Panc1 (cell line): Measurements from ENCODE around the gene FBXL2. TPM values are rescaled to one million over a fixed set of nuclear protein-coding genes. Genes with fewer than 3 reads are reported as not detected.

Source experiments
- ATAC-seq: fragments of 200-7000 bp; cut with Tn5 transposase; 2 replicates; pipeline ENCODE4 v1.9.1; 2020; ENCODE audit warnings: mild to moderate bottlenecking, moderate library complexity
- BruUV-seq: library from RNA; stranded (reverse); fragments of 400-500 nt; replicated peaks from 2 replicates; lab custom pipeline; 2021; lab: Mats Ljungman, UMichigan
- CTCF ChIA-PET: fragments of 300-600 bp; sonication (Branson Sonifier 250); formaldehyde crosslinking; loops from one replicate; lab custom pipeline; 2022; ENCODE audit warnings: antibody characterized with exemption; lab: Charles Lee
- POLR2A ChIA-PET: fragments of 300-600 bp; sonication (Branson Sonifier 250); formaldehyde crosslinking; loops from one replicate; lab custom pipeline; 2022; ENCODE audit warnings: antibody characterized with exemption; lab: Charles Lee
- DNase-seq: peaks from one replicate; pipeline ENCODE4 v3.0.0-alpha.2; 2010; ENCODE audit warnings: low read depth, low spot score
- H3K27ac ChIP-seq: 2 replicates; pipeline ENCODE4 v1.5.1; 2011; ENCODE audit warnings: mild to moderate bottlenecking, low read length, inconsistent platforms
- H3K27me3 ChIP-seq: fragments of 200-500 bp; sonication (Bioruptor generic); 2 replicates; pipeline ENCODE4 v1.6.0; 2014; ENCODE audit warnings: low read length, inconsistent platforms; ENCODE audit not compliant: control insufficient read depth, insufficient read depth
- H3K36me3 ChIP-seq: fragments of 200-500 bp; sonication (Bioruptor generic); 2 replicates; pipeline ENCODE4 v1.5.1; 2014; ENCODE audit warnings: inconsistent platforms, mild to moderate bottlenecking, low read length, moderate library complexity; ENCODE audit not compliant: control insufficient read depth, insufficient read depth
- H3K4me1 ChIP-seq: 2 replicates; pipeline ENCODE4 v1.5.1; 2011; ENCODE audit warnings: inconsistent platforms, mild to moderate bottlenecking, low read length, moderate library complexity; ENCODE audit not compliant: control insufficient read depth, insufficient read depth
- H3K4me3 ChIP-seq, 2 experiments: 2 replicates each; pipeline ENCODE4 v1.5.1; 2011 to 2012; ENCODE audit warnings: low read depth in 2 of 2, low read length in 2 of 2, mild to moderate bottlenecking in 2 of 2, inconsistent platforms in 1 of 2, moderate library complexity in 1 of 2
- H3K9me3 ChIP-seq: fragments of 200-500 bp; sonication (Bioruptor generic); 2 replicates; pipeline ENCODE4 v1.5.1; 2014; ENCODE audit warnings: low read depth, mild to moderate bottlenecking, inconsistent platforms, low read length, moderate library complexity; ENCODE audit not compliant: control insufficient read depth, insufficient read depth
- POLR2AphosphoS5 ChIP-seq: IDR thresholded peaks from 2 replicates; pipeline ENCODE4 v1.6.1; 2012; ENCODE audit warnings: mild to moderate bottlenecking, low read depth, low read length, moderate library complexity
- SIN3A ChIP-seq: IDR thresholded peaks from 2 replicates; pipeline ENCODE4 v1.6.1; 2012; ENCODE audit warnings: low read depth, mild to moderate bottlenecking, low read length, moderate library complexity, borderline replicate concordance; ENCODE audit not compliant: insufficient read depth
- TCF7L2 ChIP-seq: IDR thresholded peaks from 2 replicates; pipeline ENCODE4 v1.6.1; 2011; ENCODE audit warnings: mild to moderate bottlenecking, low read depth, low read length, inconsistent platforms
- in situ Hi-C: cut with HindIII; loops from 2 replicates; pipeline ENCODE4 v1.10.0; 2016; ENCODE audit warnings: low sequenced_read_pairs, low pct_unique_long_range_greater_than_20kb
- intact Hi-C: fragments of 100-400 bp; cut with micrococcal nuclease; formaldehyde crosslinking; loops from one replicate; pipeline ENCODE4 v1.10.0; 2022; ENCODE audit not compliant: unreplicated experiment
- total RNA-seq: library from RNA; stranded (reverse); gene quantifications from one replicate; pipeline ENCODE4 v1.2.1, GENCODE V29; 2021; ENCODE audit not compliant: unreplicated experiment
- TF ChIP-seq, protein P1 (sequence below), 2 experiments: IDR thresholded peaks; 2 replicates each; pipeline ENCODE4 v1.6.1; 2011 to 2012; ENCODE audit warnings: low read depth in 2 of 2, control low read depth in 1 of 2, low read length in 1 of 2, mild to moderate bottlenecking in 1 of 2, moderate library complexity in 1 of 2; ENCODE audit not compliant: insufficient read depth in 1 of 2
- TF ChIP-seq, protein P2 (sequence below): fragments of 450-650 bp; IDR thresholded peaks from 2 replicates; pipeline ENCODE4 v1.5.1; 2017; ENCODE audit warnings: mild to moderate bottlenecking

FBXL2 gene
- total RNA-seq, 1 experiment from 2014 or later: 12.3 TPM

DNA sequence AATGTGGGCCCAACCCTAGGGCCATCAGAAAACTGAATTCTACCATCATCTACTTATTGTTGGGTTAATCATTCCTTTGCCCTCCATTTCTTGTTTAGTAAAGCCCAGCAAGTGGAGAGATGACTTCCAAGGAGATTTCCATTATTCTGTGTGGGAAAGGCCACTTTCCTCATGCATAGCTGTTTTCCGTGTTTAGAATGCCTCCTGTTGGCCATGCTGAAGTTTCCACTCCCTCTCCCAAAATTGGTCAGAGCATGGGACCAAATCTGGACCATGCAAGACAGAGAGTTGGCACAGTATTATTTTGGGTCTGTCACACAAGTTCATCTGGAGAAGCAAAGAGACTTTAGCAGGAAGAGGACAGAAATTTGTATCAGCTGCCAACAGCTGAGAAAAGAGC lies 43.4 kb upstream of the FBXL2 start:
- DNase-seq: no peak
- TF ChIP-seq, protein P1, sequence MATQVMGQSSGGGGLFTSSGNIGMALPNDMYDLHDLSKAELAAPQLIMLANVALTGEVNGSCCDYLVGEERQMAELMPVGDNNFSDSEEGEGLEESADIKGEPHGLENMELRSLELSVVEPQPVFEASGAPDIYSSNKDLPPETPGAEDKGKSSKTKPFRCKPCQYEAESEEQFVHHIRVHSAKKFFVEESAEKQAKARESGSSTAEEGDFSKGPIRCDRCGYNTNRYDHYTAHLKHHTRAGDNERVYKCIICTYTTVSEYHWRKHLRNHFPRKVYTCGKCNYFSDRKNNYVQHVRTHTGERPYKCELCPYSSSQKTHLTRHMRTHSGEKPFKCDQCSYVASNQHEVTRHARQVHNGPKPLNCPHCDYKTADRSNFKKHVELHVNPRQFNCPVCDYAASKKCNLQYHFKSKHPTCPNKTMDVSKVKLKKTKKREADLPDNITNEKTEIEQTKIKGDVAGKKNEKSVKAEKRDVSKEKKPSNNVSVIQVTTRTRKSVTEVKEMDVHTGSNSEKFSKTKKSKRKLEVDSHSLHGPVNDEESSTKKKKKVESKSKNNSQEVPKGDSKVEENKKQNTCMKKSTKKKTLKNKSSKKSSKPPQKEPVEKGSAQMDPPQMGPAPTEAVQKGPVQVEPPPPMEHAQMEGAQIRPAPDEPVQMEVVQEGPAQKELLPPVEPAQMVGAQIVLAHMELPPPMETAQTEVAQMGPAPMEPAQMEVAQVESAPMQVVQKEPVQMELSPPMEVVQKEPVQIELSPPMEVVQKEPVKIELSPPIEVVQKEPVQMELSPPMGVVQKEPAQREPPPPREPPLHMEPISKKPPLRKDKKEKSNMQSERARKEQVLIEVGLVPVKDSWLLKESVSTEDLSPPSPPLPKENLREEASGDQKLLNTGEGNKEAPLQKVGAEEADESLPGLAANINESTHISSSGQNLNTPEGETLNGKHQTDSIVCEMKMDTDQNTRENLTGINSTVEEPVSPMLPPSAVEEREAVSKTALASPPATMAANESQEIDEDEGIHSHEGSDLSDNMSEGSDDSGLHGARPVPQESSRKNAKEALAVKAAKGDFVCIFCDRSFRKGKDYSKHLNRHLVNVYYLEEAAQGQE (IDR thresholded peaks at IDR 0.05; ENCODE audit: insufficient read depth in 1 of 2, low read depth in 2 of 2, low read length in 1 of 2): no peak
- TF ChIP-seq TCF7L2: no peak
- TF ChIP-seq POLR2AphosphoS5: no peak
- TF ChIP-seq, protein P2, sequence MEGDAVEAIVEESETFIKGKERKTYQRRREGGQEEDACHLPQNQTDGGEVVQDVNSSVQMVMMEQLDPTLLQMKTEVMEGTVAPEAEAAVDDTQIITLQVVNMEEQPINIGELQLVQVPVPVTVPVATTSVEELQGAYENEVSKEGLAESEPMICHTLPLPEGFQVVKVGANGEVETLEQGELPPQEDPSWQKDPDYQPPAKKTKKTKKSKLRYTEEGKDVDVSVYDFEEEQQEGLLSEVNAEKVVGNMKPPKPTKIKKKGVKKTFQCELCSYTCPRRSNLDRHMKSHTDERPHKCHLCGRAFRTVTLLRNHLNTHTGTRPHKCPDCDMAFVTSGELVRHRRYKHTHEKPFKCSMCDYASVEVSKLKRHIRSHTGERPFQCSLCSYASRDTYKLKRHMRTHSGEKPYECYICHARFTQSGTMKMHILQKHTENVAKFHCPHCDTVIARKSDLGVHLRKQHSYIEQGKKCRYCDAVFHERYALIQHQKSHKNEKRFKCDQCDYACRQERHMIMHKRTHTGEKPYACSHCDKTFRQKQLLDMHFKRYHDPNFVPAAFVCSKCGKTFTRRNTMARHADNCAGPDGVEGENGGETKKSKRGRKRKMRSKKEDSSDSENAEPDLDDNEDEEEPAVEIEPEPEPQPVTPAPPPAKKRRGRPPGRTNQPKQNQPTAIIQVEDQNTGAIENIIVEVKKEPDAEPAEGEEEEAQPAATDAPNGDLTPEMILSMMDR: 0 out of 2 replicates have a peak, but pooled peaks have one; percentile 9
- no peak for TF ChIP-seq SIN3A
- Histone ChIP-seq H3K27ac (no peak overlapping the region), H3K27me3 (no peaks in the 10 kb centered on the region), H3K4me3 (no peak overlapping the region), H3K36me3 (no peaks in the 10 kb centered on the region; the same call in 1 of the 2 replicates), H3K9me3 (no peaks in the 10 kb centered on the region), H3K4me1 (no peaks in the 10 kb centered on the region; the same call in 1 of the 2 replicates)
- ATAC-seq: no peak
- no TSS peak for BruUV-seq
- intact Hi-C loops: no loop called here
- ChIA-PET POLR2A (no interaction called here), CTCF (no interaction called here)
- in situ Hi-C loops: no loop called here

DNA sequence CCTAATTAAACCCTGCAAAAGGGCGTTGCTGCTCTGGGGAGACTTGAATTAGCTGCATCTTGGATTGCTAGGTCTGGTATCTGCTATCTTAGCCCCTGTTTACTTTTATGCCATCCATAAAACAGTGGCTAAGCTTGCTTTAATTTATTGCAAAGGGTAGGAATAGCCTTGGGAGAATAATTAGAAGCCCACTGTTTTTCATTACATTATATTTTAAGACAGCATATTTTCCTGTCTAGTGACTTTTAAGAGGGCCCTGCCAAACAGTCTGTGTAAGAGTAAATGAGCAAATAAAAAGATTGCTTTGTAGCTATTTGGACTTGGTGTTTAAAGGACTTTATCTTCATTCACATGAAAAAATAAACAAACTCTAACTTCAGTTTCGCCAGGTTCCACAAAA lies 41.2 kb upstream of the FBXL2 start:
- no TSS peak for BruUV-seq
- no peaks in the 10 kb centered on the region; the same call in 1 of the 2 replicates for H3K27me3 ChIP-seq
- peak; percentile 81 for TF ChIP-seq TCF7L2
- TF ChIP-seq, protein P2: no peak
- H3K36me3 ChIP-seq: no peaks in the 10 kb centered on the region; the same call in 1 of the 2 replicates
- no peaks in the 10 kb centered on the region for H3K9me3 ChIP-seq
- POLR2A ChIA-PET: no interaction called here
- intact Hi-C loops (no loop called here), in situ Hi-C loops (no loop called here)
- H3K4me3 ChIP-seq: no peak overlapping the region
- CTCF ChIA-PET: no interaction called here
- DNase-seq: no peak
- no peak overlapping the region for H3K27ac ChIP-seq
- H3K4me1 ChIP-seq: no peaks in the 10 kb centered on the region; the same call in 1 of the 2 replicates
- no peak for ATAC-seq
